SKM-1 (cell line): ENCODE measurements around the gene KRT80.

ENCODE experiments used
- DNase-seq: peaks from one replicate; lab custom pipeline; 2025; ENCODE audit not compliant: unreplicated experiment; lab: John Stamatoyannopoulos, UW

The KRT80 gene

GRCh38 chr12:52199294-52199919, 7.6 kb upstream of the KRT80 start:
- no peak for DNase-seq

DNA sequence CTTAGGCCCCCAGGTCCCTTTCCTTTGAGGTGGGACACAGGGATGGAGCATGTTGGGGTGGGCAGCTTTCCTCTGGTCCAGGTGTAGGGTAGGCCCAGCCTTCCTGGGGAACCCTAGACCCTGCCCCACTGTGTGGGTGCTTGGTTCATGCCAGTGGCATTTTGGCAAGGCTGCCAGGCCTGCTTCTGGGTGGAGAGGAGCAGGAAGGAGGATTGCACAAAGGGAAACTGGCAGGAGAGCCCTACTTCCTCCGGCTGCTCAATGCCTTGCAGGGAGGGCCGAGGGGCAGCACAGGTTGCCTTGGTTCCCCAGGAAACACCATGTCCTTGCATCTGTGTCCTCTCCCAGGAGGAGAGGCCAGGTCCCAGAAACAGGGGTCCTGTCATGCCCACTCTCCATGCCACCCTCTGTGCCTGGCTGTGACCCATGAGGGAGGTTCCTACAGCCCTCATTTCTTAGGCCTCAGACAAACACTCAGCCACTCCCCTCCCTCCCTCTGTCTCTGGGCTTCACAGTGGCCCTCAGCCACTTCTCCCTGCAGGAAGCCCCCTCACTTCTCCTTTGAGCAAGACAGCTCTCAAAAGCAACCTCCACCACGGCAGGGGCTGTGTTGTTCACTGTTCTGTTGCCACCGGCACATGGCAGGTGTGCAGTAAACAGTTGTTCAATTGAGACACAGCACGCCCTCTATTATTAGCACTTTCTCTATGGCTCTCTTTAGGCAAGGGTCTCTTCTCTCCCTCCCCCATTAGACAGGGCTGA, 6.8 kb upstream of the KRT80 start:
- DNase-seq = peak; percentile 36

DNA sequence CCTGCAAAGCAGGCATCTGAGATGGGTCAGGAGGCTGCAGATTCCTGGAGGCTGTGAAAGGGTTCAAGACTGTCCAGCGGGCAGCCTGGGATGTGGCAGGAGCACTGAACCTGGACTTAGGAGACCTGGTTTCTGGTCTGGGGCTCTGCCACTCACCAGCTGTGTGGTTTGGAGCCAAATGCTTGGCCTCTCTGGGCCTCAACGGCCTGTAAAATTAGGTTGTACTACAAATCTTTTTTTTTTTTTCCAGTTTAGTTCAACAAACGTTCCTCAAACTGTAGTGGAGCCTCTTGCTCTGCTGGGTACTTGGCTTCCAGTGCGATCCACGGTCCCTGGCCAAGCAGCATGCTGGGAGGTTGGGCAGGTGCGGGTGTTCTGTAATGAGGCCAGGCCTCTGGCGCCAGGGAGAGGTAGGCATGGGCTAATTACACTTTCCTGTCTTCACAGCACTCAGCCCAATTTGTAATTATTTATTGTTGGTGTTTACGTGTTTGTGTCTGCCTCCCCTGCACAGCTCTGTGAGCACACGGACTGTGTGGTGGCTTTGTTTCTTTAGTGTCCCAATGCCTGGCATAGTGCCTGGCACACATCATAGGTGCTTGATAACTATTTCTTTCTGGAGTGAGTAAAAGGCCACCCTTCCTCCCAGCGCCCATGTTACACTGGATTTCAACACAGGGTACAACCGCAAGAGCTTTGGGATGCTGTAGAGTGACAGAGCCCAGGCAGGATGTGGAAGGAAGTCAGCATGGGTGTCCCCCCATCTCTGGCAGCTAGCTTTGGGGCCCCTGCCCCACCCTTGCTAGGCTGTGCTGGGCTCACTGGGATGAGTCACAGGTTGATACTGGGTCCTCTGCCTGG, 5.8 kb upstream of the KRT80 start:
- peak; percentile 51 for DNase-seq

GRCh38 chr12:52195065-52195730, 3.4 kb upstream of the KRT80 start:
- no peak for DNase-seq

- no peak for DNase-seq
Measured at GRCh38 chr12:52193991-52194390, 2.2 kb upstream of the KRT80 start.

GRCh38 chr12:52193532-52193931, 1.7 kb upstream of the KRT80 start:
- no peak for DNase-seq

GRCh38 chr12:52190860-52191729, 719 bp downstream of the KRT80 start:
- DNase-seq = no peak

GRCh38 chr12:52189376-52190174, 2.2 kb downstream of the KRT80 start:
- no peak for DNase-seq

DNA sequence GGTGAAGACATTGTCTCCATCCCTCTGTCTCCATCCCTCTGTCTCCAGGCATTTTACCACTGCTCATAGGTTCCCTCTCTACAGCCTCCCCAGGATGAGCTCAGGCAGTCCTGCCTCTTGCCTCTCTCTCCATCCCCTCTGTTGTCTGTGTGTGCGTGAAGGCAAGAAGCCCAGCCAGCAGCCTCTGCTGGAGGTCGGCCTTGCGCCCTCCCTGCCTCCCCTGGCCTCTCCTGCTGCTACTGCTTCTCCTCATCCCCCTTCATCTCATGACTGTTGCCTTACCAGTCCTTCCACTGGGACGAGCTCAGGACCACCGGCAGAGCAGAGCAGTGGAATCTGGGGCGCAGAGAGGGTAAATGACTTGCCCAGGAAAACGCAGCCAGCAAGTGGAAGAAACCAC, 3.2 kb downstream of the KRT80 start:
- no peak for DNase-seq

GRCh38 chr12:52187640-52188039, 4.2 kb downstream of the KRT80 start:
- DNase-seq = no peak

GRCh38 chr12:52187206-52187605, 4.6 kb downstream of the KRT80 start:
- no peak for DNase-seq

GRCh38 chr12:52186118-52186840, 5.5 kb downstream of the KRT80 start:
- DNase-seq = no peak

DNA sequence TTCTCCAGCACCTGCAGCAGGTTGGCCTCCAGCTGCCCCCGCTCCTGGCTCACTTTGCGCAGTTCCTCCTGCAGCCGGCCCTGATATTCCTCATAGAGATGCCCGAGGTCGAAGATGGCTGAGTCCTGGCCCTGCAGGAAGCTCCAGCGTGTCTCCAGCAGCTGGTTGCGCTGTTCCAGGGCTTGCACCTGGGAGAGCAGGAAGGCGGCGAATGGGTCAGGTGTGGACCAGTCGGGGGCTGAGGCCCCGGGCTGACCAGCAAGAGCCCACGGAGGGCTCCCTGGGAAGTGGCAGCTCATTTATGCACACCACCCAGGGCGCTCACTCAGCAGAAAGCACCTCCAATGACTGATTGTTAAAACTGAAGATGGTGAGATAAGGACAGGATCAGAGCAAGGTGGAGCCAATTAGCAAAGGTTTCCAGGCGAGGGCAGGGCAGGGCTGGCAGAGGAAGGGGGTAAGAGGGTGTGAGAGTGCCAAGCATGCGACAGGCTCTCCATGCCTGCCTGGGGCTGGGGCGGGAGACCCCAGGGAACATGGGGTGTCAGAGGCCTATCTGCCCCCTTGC, 6.3 kb downstream of the KRT80 start:
- DNase-seq = no peak

GRCh38 chr12:52184813-52185212, 7.0 kb downstream of the KRT80 start:
- DNase-seq = no peak

DNA sequence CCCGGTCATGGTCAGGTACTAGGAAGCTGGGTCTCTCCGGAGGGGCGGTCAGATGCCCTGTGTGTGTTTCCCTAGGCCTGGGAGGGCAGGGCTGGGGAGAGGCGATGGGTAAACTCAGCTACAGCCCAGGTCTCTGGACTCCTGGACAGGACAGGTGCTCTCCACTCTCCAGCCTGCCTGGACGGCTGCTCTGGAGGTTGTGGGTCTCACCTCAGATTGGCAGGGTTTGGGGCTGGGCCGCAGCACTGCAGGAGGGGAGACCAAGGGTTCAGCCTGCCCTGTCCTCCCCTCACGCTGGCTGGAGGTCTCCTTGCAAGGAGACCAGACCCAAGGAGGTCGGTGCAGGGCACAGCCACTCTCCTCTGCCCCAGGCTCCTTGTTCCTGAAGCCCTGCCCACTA, 7.8 kb downstream of the KRT80 start:
- no peak for DNase-seq

GRCh38 chr12:52183544-52183910, 8.3 kb downstream of the KRT80 start:
- no peak for DNase-seq

GRCh38 chr12:52182898-52183543, 8.8 kb downstream of the KRT80 start:
- DNase-seq = no peak

GRCh38 chr12:52182384-52182783, 9.4 kb downstream of the KRT80 start:
- no peak for DNase-seq
